ENCODE data around the gene SLC35F5. TPM values are rescaled to one million over a fixed set of nuclear protein-coding genes. Genes with fewer than 3 reads are reported as not detected.

Gene SLC35F5
- polyA plus RNA-seq, 2 of the 4 experiments (the other 2 are of a cell fraction), result 45.6 to 86.6 TPM

GRCh38 chr2:113697516-113697915 lies 58.9 kb downstream of the SLC35F5 start:
- WGBS (ENCODE audit: missing lambda C conversion rate), result 69% methylated on average over 4 of the region's 4 CpGs
- Histone ChIP-seq H3K27ac (no peak overlapping the region), H3K4me2 (no peak overlapping the region), H3K4me3 (no peak overlapping the region), H3K9me3 (no peaks in the 10 kb centered on the region), H3K4me1 (no peaks in the 10 kb centered on the region)
- no peak for FAIRE-seq
- DNase-seq (ENCODE audit: low read depth in 1 of 2, low spot score in 1 of 2), result no peak
- TF ChIP-seq, protein P1, sequence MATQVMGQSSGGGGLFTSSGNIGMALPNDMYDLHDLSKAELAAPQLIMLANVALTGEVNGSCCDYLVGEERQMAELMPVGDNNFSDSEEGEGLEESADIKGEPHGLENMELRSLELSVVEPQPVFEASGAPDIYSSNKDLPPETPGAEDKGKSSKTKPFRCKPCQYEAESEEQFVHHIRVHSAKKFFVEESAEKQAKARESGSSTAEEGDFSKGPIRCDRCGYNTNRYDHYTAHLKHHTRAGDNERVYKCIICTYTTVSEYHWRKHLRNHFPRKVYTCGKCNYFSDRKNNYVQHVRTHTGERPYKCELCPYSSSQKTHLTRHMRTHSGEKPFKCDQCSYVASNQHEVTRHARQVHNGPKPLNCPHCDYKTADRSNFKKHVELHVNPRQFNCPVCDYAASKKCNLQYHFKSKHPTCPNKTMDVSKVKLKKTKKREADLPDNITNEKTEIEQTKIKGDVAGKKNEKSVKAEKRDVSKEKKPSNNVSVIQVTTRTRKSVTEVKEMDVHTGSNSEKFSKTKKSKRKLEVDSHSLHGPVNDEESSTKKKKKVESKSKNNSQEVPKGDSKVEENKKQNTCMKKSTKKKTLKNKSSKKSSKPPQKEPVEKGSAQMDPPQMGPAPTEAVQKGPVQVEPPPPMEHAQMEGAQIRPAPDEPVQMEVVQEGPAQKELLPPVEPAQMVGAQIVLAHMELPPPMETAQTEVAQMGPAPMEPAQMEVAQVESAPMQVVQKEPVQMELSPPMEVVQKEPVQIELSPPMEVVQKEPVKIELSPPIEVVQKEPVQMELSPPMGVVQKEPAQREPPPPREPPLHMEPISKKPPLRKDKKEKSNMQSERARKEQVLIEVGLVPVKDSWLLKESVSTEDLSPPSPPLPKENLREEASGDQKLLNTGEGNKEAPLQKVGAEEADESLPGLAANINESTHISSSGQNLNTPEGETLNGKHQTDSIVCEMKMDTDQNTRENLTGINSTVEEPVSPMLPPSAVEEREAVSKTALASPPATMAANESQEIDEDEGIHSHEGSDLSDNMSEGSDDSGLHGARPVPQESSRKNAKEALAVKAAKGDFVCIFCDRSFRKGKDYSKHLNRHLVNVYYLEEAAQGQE (IDR thresholded peaks at IDR 0.05), result no peak
- TF ChIP-seq, protein P2, sequence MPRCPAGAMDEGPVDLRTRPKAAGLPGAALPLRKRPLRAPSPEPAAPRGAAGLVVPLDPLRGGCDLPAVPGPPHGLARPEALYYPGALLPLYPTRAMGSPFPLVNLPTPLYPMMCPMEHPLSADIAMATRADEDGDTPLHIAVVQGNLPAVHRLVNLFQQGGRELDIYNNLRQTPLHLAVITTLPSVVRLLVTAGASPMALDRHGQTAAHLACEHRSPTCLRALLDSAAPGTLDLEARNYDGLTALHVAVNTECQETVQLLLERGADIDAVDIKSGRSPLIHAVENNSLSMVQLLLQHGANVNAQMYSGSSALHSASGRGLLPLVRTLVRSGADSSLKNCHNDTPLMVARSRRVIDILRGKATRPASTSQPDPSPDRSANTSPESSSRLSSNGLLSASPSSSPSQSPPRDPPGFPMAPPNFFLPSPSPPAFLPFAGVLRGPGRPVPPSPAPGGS (IDR thresholded peaks at IDR 0.05), result no peak
- TF ChIP-seq BHLHE40 (IDR thresholded peaks at IDR 0.05; ENCODE audit: low read depth, low read length), result no peak
- no peak for TF ChIP-seq MAZ (IDR thresholded peaks at IDR 0.05; ENCODE audit: borderline replicate concordance, low read depth, low read length)
- TF ChIP-seq NFE2L2 (conservative IDR thresholded peaks at IDR 0.05; ENCODE audit: low read length), result no peak
- TF ChIP-seq RARB (CRISPR knock-in tag; IDR thresholded peaks at IDR 0.05), result no peak
- TF ChIP-seq CHD4 (IDR thresholded peaks at IDR 0.05; ENCODE audit: borderline replicate concordance), result no peak
- no peak for TF ChIP-seq SMC3 (IDR thresholded peaks at IDR 0.05)
- no peak for TF ChIP-seq FOXS1 (CRISPR knock-in tag; IDR thresholded peaks at IDR 0.05)
- TF ChIP-seq, protein P3, sequence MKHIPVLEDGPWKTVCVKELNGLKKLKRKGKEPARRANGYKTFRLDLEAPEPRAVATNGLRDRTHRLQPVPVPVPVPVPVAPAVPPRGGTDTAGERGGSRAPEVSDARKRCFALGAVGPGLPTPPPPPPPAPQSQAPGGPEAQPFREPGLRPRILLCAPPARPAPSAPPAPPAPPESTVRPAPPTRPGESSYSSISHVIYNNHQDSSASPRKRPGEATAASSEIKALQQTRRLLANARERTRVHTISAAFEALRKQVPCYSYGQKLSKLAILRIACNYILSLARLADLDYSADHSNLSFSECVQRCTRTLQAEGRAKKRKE (CRISPR knock-in tag; IDR thresholded peaks at IDR 0.05; ENCODE audit: low read depth), result no peak
- TF ChIP-seq NPAS2 (CRISPR knock-in tag; IDR thresholded peaks at IDR 0.05; ENCODE audit: borderline replicate concordance), result no peak
- TF ChIP-seq ZC3H11A (IDR thresholded peaks at IDR 0.05), result no peak
- TF ChIP-seq CHD2 (IDR thresholded peaks at IDR 0.05; ENCODE audit: low read length, partially characterized antibody), result no peak
- TF ChIP-seq, protein P4, sequence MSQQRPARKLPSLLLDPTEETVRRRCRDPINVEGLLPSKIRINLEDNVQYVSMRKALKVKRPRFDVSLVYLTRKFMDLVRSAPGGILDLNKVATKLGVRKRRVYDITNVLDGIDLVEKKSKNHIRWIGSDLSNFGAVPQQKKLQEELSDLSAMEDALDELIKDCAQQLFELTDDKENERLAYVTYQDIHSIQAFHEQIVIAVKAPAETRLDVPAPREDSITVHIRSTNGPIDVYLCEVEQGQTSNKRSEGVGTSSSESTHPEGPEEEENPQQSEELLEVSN (IDR thresholded peaks at IDR 0.05; ENCODE audit: borderline replicate concordance, low read depth), result no peak
- TF ChIP-seq SREBF2 (IDR thresholded peaks at IDR 0.05), result no peak
- no peak for TF ChIP-seq HOXB13 (CRISPR knock-in tag; IDR thresholded peaks at IDR 0.05; ENCODE audit: low read depth)
- no peak for TF ChIP-seq CBX8 (IDR thresholded peaks at IDR 0.05)
- TF ChIP-seq KDM1A (IDR thresholded peaks at IDR 0.05; ENCODE audit: low read depth), result no peak
- ChIA-PET CTCF (no interaction called here), POLR2A (no interaction called here)
- no peak for ATAC-seq

- Histone ChIP-seq H3K4me2 (no peak overlapping the region), H3K4me1 (no peaks in the 10 kb centered on the region), H3K4me3 (no peak overlapping the region), H3K27ac (no peak overlapping the region), H3K9me3 (no peaks in the 10 kb centered on the region)
- ChIA-PET CTCF (no interaction called here), POLR2A (no interaction called here)
- 0 out of 6 replicates have a peak, but pooled peaks of 1 of the 2 experiments have one; percentile 19 for ATAC-seq
- DNase-seq (ENCODE audit: low read depth in 1 of 2, low spot score in 1 of 2), result no peak
- 50% methylated on average over 9 of the region's 9 CpGs for WGBS (ENCODE audit: missing lambda C conversion rate)
- TF ChIP-seq CBX2 (IDR thresholded peaks at IDR 0.05; ENCODE audit: borderline replicate concordance, low read depth) (no peak), HOXB13 (CRISPR knock-in tag; IDR thresholded peaks at IDR 0.05; ENCODE audit: low read depth) (no peak), MYC (IDR thresholded peaks at IDR 0.05; ENCODE audit: borderline replicate concordance, low read length) (no peak), POLR2A (IDR thresholded peaks at IDR 0.05; ENCODE audit: low read length) (no peak), TP53 (CRISPR knock-in tag; IDR thresholded peaks at IDR 0.05) (no peak), KDM5A (IDR thresholded peaks at IDR 0.05) (no peak), FOXS1 (CRISPR knock-in tag; IDR thresholded peaks at IDR 0.05) (no peak), HDAC2 (IDR thresholded peaks at IDR 0.05) (no peak), CHD2 (IDR thresholded peaks at IDR 0.05; ENCODE audit: low read length, partially characterized antibody) (no peak), HES2 (IDR thresholded peaks at IDR 0.05) (no peak)
- TF ChIP-seq, protein P3 (CRISPR knock-in tag; IDR thresholded peaks at IDR 0.05; ENCODE audit: low read depth), result no peak
- no peak for FAIRE-seq
Observed at GRCh38 chr2:113694438-113694837, 62.0 kb downstream of the SLC35F5 start.

Data from A549 (cell line).